Measurements from ENCODE around the gene FBXO31. TPM values are rescaled to one million over a fixed set of nuclear protein-coding genes. Genes with fewer than 3 reads are reported as not detected.
"Not testable (repeated sequence)": the region's sequence is repeated elsewhere in the genome, so short reads cannot be mapped to it uniquely, and the experiment has no call there.

The FBXO31 gene
- total RNA-seq, 1 experiment from 2014 or later, result 4.7 TPM

- DNase-seq (ENCODE audit: low read depth), result peak; percentile 93
These were observed 4.6 kb upstream of the FBXO31 start for GRCh38 chr16:87387942-87388817.

- DNase-seq (ENCODE audit: low read depth), result not testable (repeated sequence)
These were observed 1.2 kb upstream of the FBXO31 start for GRCh38 chr16:87384875-87385167.

GRCh38 chr16:87384162-87384874, 742 bp upstream of the FBXO31 start:
- peak; percentile 62 for DNase-seq (ENCODE audit: low read depth)

GRCh38 chr16:87382023-87382785, 1.4 kb downstream of the FBXO31 start:
- no peak for DNase-seq (ENCODE audit: low read depth)

GRCh38 chr16:87380881-87381280, 2.7 kb downstream of the FBXO31 start:
- DNase-seq (ENCODE audit: low read depth), result no peak

GRCh38 chr16:87380403-87380802, 3.2 kb downstream of the FBXO31 start:
- no peak for DNase-seq (ENCODE audit: low read depth)

- not testable (repeated sequence) for DNase-seq (ENCODE audit: low read depth)
These were observed 4.2 kb downstream of the FBXO31 start for GRCh38 chr16:87379312-87379752.

GRCh38 chr16:87376660-87377059, 6.9 kb downstream of the FBXO31 start:
- DNase-seq (ENCODE audit: low read depth), result no peak

- DNase-seq (ENCODE audit: low read depth), result no peak
These were observed 8.0 kb downstream of the FBXO31 start for GRCh38 chr16:87375426-87376135.

GRCh38 chr16:87374313-87374712, 9.3 kb downstream of the FBXO31 start:
- DNase-seq (ENCODE audit: low read depth), result no peak

GRCh38 chr16:87372305-87372704, 11.3 kb downstream of the FBXO31 start:
- DNase-seq (ENCODE audit: low read depth), result no peak

- DNase-seq (ENCODE audit: low read depth), result no peak
These were observed 12.2 kb downstream of the FBXO31 start for GRCh38 chr16:87371261-87371866.

- no peak for DNase-seq (ENCODE audit: low read depth)
These were observed 13.5 kb downstream of the FBXO31 start for GRCh38 chr16:87369796-87370719.

- DNase-seq (ENCODE audit: low read depth), result no peak
These were observed 14.3 kb downstream of the FBXO31 start for GRCh38 chr16:87369117-87369765.

- no peak for DNase-seq (ENCODE audit: low read depth)
These were observed 15.4 kb downstream of the FBXO31 start for GRCh38 chr16:87368029-87368770.

GRCh38 chr16:87367529-87367928, 16.0 kb downstream of the FBXO31 start:
- no peak for DNase-seq (ENCODE audit: low read depth)

- no peak for DNase-seq (ENCODE audit: low read depth)
These were observed 16.6 kb downstream of the FBXO31 start for GRCh38 chr16:87366930-87367329.

GRCh38 chr16:87366288-87366687, 17.3 kb downstream of the FBXO31 start:
- DNase-seq (ENCODE audit: low read depth), result no peak
